Measurements from ENCODE around the gene CNOT4. TPM values are rescaled to one million over a fixed set of nuclear protein-coding genes. Genes with fewer than 3 reads are reported as not detected.

CNOT4 gene, protein sequence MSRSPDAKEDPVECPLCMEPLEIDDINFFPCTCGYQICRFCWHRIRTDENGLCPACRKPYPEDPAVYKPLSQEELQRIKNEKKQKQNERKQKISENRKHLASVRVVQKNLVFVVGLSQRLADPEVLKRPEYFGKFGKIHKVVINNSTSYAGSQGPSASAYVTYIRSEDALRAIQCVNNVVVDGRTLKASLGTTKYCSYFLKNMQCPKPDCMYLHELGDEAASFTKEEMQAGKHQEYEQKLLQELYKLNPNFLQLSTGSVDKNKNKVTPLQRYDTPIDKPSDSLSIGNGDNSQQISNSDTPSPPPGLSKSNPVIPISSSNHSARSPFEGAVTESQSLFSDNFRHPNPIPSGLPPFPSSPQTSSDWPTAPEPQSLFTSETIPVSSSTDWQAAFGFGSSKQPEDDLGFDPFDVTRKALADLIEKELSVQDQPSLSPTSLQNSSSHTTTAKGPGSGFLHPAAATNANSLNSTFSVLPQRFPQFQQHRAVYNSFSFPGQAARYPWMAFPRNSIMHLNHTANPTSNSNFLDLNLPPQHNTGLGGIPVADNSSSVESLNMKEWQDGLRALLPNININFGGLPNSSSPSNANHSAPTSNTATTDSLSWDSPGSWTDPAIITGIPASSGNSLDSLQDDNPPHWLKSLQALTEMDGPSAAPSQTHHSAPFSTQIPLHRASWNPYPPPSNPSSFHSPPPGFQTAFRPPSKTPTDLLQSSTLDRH
- 20.0 and 21.5 TPM in 2 replicates for total RNA-seq

DNA sequence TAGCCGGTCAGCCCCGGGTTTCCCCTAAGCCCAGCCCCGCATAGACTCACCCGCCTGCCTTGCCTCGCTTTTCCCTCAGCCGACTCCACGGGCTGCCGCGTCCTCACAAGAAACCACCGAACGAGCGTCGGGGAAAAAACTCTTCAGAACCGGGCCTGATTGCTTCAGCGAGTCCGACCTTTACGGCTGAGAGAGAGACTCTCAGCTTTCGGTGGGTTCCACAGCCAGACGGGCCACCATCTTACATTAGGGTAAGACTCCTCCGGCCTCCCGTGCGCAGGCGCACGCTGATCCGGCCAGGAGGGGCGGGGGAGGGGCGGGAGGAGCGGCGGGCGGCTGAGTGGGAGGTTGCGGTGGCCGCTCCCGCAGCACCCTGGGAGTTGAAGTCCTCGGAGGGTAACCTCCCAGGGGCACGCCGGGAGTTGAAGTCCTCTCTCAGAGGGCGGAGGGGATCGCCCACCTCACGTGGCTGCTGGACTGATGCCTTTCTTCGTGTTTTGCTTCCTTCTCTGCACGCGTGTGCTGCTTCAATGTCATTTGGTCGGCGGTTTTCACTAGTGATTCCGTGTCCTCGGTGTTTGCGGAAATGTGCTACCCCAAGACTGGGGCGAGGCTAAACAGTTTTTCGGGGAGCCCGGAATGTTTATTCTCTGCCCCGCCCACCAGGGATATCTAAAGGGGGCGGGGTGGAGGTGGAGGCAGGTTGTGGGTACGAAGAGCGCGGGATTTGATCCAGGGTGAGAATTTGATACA, at the start of gene CNOT4:
CNOT4 (minus strand) TSS at position 264 of the 753 bp plus-strand sequence. CDS start 71,771 bp downstream, outside the sequence.

DNA sequence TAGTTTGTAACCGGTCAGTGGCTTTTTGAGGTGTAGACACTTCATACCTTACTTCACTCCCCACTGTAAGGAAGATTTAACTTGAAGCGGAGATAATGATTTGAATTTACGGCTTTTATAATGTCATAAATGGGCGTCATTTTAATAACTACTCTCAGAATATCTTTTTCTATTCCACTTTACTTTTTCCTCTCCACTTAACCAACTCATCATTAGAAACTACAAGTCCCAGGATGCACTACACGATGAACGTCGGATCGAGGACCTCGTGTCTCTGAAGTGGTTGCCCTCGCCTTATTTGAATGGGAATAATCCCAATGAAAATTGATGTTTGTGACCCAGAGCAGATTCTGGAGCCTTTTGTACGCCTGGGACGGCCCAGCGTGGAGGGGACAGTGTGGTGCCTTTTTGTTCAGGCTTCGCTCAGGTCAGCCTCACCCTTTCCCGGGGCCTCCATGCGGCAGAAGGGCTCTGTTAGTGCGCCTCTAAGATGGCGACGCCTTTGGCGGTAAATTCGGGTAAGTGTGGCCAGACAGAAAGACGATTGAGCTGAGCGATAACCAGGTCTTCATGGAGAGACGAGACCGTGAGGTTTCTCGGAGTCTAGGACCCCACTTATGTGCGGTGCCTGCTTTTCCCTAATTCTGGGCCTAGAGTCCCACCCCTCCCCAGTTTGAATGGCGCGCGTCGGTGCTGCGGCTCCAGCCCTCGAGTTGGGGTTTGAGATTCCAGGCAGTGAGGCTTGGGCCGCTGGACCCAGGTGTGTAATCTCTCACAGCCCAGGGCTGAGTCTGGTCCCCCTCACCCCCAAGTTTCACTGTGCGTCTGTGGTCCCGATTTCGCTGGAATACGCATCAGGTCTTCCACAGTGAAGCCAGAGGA, 47.8 kb upstream of the CNOT4 start, which contains the start of gene NUP205:
NUP205 (plus strand) TSS at position 463 of the 882 bp plus-strand sequence; CDS start at position 491, 28 bp downstream.

Other genes starting within 250 kb of the CNOT4 start
- 35.4 and 37.4 TPM in 2 replicates for gene NUP205, start 47.8 kb upstream of the CNOT4 start, total RNA-seq
- gene STMP1, start 152.4 kb upstream of the CNOT4 start, total RNA-seq = 27.6 and 35.9 TPM in 2 replicates
- gene SLC13A4, start 218.1 kb upstream of the CNOT4 start, total RNA-seq = 0.76 and 1.4 TPM in 2 replicates
- 53.3 and 53.4 TPM in 2 replicates for gene FAM180A, start 238.7 kb upstream of the CNOT4 start, total RNA-seq

Data from articular chondrocyte of knee joint (primary cell).